WTC11 (cell line): ENCODE data around the gene VPS8.

Experiments
- CTCF ChIP-seq: fragments of 200-600 bp; IDR thresholded peaks from 2 replicates; pipeline ENCODE4 v1.8.0; 2022; ENCODE audit warnings: antibody characterized with exemption
- NFYB ChIP-seq: sonication (generic); formaldehyde crosslinking; conservative IDR thresholded peaks from 2 replicates; pipeline ENCODE4 v1.8.0; 2022; ENCODE audit warnings: low read depth, missing genetic modification reagents
- USF2 ChIP-seq: sonication (generic); formaldehyde crosslinking; IDR thresholded peaks from 2 replicates; pipeline ENCODE4 v1.8.1; 2023; ENCODE audit warnings: mild to moderate bottlenecking, missing genetic modification reagents, moderate library complexity

- TF ChIP-seq USF2 (CRISPR knock-in tag), result no peak
- no peak for TF ChIP-seq NFYB
- no peak for TF ChIP-seq CTCF
Measured at GRCh38 chr3:184802150-184802549, 9.8 kb upstream of the VPS8 start.
